HG03060 (cell line): Measurements from ENCODE around the gene GNB1L.

Source experiments
- ATAC-seq: cut with Tn5 transposase; IDR thresholded peaks from one replicate; pipeline ENCODE4 v1.9.1; 2021; ENCODE audit warnings: low read depth, moderate number of reproducible peaks; ENCODE audit not compliant: unreplicated experiment

The GNB1L gene

GRCh38 chr22:19877626-19878339 is 23.1 kb upstream of the GNB1L start:
- ATAC-seq = no peak

GRCh38 chr22:19876941-19877625 is 22.4 kb upstream of the GNB1L start:
- ATAC-seq = no peak

GRCh38 chr22:19876314-19876940 is 21.8 kb upstream of the GNB1L start:
- no peak for ATAC-seq

- ATAC-seq = no peak
Measured at GRCh38 chr22:19875531-19876313, 21.0 kb upstream of the GNB1L start.

- ATAC-seq = no peak
Measured at GRCh38 chr22:19875061-19875530, 20.4 kb upstream of the GNB1L start.

GRCh38 chr22:19874307-19875060 is 19.8 kb upstream of the GNB1L start:
- ATAC-seq = no peak

GRCh38 chr22:19873960-19874306 is 19.3 kb upstream of the GNB1L start:
- no peak for ATAC-seq

GRCh38 chr22:19873138-19873959 is 18.7 kb upstream of the GNB1L start:
- no peak for ATAC-seq

- no peak for ATAC-seq
Measured at GRCh38 chr22:19872779-19873137, 18.1 kb upstream of the GNB1L start.

GRCh38 chr22:19871845-19872778 is 17.4 kb upstream of the GNB1L start:
- ATAC-seq = no peak

GRCh38 chr22:19871023-19871844 is 16.6 kb upstream of the GNB1L start:
- no peak for ATAC-seq

GRCh38 chr22:19870153-19871022 is 15.7 kb upstream of the GNB1L start:
- ATAC-seq = no peak

GRCh38 chr22:19869497-19870152 is 15.0 kb upstream of the GNB1L start:
- no peak for ATAC-seq

- ATAC-seq = no peak
Measured at GRCh38 chr22:19868773-19869471, 14.2 kb upstream of the GNB1L start.

GRCh38 chr22:19868333-19868732 is 13.7 kb upstream of the GNB1L start:
- no peak for ATAC-seq

- ATAC-seq = no peak
Measured at GRCh38 chr22:19867617-19868016, 12.9 kb upstream of the GNB1L start.
